GF-D8 (cell line): ENCODE measurements around the gene KAZN.

ENCODE experiments used
- DNase-seq: peaks from one replicate; lab custom pipeline; 2025; lab: John Stamatoyannopoulos, UW

KAZN gene

DNA sequence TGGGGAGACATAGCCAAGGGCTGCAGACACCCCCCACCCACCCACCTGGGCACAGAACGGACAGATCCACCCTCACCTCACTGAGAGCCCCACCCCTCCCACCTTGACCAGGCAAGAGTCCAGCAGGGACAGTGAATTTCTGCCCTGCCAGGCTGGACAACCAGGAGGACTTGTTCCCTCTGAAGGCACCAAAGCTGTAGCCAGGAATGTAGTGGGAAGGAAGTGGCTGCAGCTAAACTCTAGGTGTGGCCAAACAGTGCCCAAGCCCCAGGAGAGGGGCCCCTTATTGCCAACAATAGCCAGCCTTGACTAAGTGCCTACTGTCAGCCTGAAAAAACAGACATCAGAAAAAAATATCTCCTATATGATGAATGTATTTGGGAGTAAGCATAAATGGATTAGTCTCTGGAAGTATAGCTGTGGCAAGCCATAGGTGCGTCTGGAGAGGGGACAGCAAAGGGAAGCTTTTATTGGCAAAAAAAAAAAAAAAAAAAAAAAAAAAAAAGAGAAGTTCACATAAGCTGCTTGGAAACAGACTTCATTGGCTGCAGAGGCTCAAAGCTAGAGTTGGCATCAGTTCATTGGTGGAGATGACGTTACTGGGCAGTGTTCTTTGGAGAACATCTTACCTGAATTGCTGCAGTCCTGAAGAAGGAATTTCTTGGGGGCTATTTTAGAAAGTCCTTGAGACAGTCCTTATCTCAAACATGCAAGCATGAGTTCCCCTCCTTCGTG, 490.9 kb downstream of the KAZN start:
- DNase-seq, result no peak

DNA sequence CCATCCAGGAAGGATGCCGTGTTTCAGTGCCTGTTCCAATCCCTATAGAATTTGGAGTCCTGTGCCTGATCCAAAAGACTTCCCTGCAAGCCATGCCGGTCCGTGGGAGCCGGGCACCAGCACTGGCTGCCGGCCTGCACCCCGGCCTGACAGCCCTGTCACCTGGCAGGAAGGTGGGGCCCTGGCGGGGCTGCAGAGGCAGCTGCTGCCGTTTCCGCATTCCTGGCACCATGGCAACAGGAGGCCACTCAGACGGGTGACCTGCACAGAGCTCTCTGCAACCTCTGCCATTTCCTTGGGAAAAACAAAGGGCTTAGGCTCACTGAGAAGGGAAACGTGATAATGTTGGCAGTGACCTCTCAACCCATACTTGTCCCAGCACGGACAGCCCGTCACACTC, 491.9 kb downstream of the KAZN start:
- no peak for DNase-seq

DNA sequence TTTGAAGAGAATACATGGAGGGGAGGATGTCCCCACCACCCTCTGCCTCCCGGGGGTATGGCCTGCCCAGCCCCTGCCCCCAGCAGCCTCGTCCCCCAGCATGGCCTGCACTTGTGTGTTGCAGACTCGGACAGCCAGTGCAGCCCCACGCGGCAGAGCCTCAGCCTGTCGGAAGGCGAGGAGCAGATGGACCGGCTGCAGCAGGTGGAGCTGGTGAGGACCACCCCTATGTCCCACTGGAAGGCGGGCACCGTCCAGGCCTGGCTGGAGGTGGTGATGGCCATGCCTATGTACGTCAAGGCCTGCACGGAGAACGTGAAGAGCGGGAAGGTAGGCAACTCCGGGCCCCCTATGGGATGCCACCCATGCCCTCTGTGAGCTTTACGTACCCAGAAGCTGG, 495.6 kb downstream of the KAZN start:
- no peak for DNase-seq

DNA sequence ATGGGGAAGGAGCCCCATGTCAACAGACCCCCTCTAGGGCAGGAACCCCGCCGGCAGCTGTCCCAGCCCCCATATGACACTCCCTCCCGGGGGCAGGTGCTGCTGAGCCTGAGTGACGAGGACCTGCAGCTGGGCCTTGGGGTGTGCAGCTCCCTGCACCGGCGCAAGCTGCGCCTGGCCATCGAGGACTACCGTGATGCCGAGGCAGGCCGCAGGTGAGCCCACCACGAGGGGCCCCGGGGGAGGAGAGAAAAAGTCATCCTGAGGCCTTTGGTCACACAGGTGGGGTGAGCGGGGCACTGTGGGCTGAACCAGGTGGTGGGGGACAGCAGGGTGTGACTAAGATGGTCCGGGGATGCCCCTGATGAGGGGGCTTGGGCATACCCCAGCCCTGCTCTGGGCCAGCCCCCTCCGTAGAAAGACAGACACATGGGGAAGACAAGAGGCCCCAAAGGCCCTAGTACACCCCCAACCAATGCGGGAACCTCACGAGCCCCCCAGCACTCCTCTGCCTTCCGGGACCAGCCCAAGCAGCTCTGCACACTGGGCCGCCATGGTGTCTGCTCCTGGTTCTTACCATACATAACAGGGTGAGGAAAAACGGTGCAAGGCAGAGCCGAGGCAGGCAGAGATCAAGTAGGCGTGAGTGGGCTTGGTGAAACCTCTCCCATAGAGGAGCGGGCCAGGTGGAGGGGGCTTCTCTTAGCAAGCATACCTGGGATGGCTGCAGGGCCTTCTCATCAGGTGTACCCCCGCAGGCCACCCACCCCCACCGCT, 496.4 kb downstream of the KAZN start:
- no peak for DNase-seq

DNA sequence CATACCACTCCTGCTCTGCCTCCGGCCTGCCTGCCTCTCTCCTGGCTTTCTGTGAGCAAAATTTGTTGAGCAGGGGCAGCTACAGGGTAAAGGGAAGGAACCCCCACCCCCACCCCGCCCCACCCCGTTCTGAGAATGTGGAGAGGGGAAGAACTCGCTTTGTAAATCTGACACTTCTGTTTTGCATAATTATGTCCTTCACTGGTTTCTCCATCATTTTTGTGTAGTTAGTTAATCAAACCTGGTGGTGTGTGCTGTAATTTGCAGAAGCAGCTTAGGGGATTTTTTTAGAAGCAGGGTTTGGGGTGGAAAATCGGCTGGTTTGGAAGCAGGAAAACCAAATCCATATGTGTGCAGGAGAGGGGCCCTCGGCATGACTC, 497.0 kb downstream of the KAZN start:
- DNase-seq, result no peak

DNA sequence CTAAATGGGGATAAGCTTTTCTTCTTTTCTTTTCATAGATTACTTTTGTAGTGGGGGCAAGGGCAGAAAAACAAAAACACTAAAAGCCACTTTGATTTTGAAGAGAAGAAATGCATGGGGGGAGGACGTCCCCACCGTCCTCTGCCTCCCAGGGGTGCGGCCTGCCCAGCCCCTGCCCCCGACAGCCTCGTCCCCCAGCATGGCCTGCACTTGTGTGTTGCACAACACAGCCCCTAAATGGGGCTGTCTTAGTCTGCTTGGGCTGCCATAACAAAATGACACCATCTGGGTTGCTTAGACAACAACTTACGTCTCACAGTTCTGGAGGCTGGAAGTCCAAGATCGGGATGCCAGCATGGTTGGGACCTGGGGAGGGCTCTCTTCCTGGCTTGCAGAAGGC, 497.8 kb downstream of the KAZN start:
- no peak for DNase-seq

DNA sequence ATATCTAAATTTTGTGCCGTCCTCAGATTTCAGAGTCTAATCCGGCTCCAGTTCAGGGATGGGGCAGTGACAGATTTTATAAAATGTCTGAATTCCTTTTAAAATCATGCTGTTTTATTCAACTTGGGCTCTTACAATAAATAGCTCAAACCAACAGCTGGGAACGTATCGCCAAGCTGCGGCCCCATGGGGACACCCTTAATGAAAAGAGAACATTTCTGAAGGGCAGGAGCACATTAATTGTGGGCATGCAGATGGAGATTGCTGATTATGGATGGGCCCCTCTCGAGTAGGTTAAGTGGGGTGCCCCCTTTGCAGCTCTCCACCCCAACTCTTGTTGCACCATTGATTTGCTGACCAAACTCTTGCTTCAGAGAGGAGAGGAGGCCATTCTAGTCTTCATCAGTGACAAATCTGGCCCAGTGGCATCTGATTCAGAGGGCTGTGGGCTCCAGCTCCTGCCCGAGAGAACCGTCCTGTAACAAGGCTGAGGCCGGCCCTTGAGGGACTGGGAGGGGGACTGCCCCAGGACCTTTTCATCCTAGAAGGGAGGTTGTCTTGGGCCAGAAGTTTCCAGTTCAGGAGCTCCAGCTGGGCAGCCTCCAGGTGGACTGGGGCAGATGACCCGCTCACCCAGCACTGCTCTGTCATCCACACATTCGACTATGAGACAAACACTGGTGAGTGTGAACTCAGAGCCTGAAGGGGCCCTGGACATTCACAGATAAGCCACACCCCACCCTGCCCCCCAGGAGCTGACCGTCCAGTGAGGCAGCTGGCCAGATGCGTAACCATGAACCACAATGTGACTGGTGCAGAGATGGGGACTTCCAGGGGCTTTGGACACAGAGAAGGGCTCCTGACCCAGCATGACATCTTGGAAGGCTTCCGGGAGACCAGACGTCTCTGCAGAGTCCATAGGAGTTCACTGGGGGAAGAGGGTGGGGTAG, 500.0 kb downstream of the KAZN start:
- DNase-seq, result no peak

DNA sequence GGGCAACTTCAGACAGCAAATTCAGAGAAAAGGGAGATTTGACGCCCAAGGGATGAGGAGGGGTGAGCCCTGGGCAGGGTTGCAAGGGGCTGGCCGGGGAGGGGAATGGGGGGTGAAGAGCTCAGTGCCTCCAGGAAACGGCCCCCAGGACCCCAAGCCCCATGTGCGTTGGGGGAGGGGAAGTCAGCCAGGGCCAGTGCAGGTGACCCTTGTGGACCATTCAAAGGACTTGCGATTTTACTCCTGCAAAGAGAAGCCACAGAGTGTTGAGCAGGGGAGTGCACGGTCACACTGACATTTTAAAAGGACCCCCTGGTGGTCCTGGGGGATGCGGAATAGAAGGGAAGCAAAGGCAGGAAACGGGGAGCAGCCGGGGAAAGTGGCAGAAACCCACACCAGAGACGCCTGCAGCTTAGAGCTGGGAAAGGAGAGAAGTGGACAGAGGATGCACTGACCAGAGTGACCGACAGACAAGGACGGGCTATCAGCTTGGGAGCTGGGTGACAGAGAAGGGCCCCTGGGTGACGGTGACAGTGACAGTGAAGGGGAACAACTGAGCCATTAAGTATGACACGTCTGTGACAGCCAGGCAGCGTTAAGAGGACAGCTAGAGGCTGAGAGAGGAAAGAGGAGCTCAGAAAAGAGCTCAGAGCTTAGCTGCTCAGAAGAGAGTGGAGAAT, 501.1 kb downstream of the KAZN start:
- DNase-seq, result no peak

DNA sequence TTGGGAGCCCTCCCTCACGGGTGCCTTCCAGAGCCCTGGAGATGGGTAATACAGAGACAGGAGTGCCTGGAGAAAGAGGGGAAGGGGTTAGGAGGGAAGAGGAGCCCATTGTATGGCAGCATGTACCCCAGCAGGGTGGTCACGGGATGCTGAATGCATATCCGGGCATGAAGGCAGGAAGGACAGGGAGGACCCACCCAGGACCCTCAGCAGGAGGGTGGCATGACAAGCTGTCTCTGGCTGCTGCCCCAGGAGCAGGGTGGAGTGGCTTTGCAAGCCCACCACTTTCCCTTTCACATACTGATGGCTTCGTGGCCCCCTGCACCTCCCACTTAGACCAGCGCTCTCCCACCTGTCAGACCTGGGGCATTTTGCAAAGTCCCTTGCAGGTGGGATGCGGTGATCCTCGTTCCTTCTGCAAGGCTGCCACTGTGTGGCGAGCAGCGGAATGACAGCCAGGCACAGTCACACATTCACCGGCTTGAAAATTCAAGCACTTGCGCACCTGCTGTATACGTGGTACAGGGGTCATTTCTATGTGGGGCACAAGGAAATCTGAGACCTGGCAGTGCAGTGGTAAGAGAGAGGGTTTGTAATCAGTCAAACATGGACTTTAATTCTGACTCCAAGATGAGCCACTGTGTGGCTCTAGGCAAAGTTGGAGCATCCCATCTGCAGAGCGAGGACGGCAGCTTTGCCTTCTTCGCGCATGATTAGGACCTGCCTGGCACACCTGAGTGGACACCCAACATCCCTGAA, 501.8 kb downstream of the KAZN start:
- no peak for DNase-seq

DNA sequence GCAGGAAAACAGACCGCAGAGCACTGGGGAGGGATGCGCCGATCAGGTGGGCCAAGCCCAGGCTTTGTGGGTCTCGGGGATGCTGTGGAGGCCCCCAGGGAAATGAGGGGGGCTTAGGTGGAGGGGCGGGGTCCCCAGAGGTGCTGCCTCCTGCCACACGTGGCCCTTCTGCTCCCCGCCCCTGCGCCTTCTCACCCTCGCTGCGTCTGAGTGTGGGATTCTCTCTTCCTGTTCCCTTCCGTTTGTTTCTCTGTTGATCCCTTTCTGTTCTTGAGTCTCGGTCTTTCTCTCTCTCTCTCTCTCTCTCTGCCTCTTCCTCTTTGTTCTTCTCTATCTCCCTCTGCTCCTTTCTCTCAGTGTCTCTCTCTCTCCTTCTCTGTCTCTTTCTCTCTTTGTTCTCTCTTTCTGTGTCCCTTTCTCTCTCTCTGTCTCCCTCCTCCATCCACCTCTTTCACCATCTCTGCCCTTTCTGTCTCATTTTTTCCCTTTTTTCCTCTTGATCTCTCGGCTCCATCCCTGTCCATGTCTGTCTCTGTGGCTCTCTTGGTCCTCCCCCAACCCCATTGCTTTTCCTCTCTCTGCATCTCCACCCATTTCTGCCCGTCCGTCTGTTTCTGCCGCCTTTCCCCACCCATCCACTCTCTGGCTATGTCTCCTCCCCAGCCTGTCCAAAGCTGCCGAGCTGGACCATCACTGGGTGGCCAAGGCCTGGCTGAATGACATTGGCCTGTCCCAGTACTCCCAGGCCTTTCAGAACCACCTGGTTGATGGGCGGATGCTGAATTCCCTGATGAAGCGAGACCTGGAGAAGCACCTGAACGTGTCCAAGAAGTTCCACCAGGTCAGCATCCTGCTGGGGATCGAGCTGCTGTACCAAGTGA, 502.6 kb downstream of the KAZN start:
- no peak for DNase-seq

DNA sequence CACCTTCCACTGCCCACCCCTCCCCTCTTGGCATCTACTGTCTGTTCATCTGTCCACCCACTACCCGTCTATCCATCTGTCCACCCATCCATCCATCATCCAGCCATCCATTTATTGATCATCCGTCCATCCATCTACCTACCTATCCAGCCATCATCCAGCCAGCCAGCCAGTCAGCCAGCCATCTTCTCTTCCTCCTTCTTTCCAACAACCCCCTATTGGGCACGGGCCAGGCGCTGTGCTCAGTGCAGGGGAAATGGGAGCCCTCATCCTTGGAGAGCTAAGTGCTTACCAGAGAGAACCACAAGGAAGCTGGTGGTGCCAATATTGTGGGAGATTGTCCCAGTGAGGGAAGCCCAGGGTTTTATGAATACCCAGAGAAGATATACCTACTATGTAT, 503.3 kb downstream of the KAZN start:
- no peak for DNase-seq

DNA sequence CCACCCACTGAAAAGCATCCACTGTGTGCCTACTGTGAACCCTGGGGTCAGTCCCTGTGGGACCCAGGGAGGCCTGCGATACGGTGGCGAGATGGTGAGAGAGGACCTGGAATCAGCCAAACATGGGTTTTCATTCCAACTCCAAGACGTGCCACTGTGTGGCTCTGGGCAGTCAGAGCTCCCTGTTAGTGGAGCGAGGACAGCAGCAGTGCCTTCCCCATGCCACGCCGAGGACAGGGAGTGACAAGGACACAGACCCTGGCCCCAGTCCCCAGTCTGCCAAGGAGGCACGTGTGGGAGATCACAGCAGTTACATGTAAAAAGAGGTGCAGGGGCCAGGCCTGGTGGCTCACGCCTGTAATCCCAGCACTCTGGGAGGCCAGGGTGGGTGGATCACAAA, 504.2 kb downstream of the KAZN start:
- DNase-seq, result no peak

DNA sequence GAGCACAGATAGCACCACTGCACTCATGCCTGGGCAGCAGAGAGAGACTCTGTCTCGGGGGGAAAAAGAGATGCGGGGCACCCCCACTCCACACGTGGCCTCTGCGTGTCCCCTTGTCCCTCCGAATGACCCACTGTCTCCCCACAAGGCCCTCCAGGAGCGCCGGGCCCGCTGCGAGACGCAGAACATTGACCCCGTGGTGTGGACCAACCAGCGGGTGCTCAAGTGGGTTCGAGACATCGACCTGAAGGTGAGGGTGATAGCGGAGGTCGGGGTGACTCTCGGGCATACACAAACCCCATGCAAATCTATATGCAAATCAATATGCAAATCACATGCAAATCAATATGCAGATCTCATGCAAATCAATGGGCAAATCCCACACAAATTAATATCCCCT, 504.7 kb downstream of the KAZN start:
- DNase-seq, result no peak

DNA sequence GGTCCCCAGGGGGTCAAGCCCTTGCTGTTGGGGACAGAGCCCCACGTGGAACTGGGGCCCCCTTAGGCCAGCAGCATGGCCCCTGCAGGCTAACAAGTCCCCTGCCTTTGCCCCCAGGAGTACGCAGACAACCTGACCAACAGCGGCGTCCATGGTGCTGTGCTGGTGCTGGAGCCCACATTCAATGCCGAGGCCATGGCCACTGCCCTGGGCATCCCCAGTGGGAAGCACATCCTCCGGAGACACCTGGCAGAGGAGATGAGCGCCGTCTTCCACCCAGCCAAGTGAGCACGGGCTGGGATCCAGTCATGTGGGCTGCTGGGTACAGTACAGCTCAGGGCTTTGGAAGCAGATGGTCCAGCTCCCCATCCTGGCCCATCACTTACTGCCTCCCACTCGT, 505.4 kb downstream of the KAZN start:
- no peak for DNase-seq

DNA sequence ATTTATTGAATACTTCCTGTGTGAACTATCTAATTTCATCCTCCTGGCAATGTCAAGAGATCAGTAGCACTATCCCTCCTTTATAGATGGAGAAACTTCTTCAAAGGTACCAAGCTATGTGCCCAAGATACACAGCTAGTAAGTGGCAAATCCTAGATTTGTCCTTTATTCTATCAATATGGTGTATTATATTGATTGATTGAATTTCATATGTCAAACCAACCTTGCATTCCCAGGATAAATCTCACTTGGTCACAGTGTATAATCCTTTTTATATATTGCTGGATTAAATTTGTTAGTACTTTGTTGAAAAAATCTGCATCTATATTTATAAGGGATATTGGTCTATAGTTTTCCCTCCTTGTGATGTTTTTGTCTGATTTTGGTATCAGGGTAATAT, 506.3 kb downstream of the KAZN start:
- DNase-seq, result no peak

DNA sequence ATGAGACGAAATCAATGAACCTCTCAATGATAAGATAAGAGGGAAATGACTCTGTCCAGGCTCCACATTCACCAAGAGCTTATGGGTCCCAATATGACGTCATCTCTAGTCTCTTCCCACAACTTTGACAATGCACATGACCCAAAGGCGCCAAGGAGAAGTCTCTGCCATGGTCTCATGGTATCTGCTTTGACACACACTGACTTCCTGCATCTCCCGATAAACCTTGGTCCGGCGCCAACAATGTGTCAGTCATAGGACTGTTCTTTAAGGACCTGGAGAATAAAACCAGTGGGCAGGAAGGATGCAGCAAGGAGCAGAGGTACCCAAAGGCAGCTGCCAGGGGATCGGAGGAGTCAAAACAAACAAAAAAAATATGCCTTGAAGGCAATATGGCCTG, 508.1 kb downstream of the KAZN start:
- no peak for DNase-seq

DNA sequence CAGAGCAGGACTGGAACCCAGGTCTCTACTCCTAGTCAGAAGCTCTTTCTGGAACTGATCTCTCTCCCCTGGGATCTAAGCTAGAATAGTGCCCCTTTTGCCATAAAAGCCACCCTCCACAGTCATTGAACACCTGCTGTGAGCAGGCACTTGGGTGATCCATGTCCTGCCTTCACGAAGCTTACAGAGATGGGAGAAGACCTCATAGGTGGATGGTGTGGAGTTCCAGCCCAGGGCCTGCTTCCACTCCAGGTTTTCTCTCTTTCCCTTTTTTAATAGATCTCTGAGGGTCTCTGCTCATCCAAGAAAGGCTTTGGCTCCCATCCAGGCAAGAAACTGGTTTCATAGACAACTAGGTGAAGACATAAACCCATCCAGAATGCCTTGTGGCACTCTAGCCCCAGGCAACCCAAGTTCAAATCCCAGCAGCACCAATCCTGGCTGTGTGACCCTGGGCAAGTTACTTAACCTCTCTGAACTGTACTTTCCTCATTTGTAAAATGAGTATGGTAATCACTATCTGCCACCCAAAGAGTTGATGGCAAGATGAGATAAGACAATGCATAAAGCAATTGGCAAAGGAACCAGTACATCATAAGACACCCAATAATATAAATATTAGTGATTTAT, 508.7 kb downstream of the KAZN start:
- no peak for DNase-seq

DNA sequence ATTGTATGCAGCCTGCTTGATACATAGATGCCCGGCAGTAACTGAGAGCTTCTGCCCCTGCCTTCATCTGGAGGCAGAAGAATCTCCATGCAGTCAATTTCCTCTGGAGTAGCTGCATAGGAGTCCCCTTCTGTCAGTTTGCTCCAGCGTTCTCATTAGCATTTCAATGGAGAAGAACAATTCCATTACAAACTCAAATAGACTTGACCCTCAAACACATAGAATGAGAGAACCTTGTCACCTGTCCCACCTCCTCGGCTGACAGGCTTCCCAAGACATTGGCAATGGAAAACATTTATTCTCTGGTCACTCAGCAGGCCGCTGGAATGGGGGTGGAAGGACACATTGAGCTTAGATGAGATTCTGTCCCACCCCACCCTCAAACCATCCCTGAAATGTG, 509.4 kb downstream of the KAZN start:
- DNase-seq, result no peak

DNA sequence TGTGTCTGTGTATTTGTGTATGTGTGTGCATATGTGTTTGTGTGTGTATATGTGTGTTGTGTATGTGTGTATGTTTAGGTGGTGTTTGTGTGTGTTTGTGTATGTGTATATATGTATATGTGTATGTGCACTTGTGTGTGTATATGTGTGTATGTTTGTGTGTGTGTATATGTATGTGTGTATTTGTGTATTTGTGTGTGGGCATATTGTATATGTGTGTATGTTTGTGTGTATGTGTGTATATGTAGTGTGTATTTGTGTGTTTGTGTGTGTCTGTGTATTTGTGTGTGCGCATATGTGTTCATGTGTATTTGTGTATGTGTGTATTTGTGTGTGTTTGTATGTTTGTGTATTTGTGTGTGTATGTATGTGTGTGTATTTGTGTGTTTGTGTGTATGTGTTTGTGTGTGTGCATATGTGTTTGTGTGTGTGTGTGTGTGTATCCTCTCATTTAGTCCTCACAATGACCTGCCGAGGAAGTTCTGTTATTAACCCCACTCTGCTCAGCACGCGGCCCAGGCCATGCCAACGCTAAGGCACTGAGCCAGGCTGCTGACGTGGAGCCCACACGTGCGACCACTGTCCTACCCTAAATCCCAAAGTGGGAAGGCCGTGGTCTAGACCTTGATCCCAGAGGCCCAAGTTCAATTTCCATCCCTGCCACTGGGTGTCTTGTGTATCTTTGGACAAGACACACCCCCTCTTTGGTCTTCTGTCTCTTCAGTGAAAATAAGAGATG, 511.8 kb downstream of the KAZN start:
- no peak for DNase-seq
